Measurements from ENCODE around the gene SLC12A2. TPM values are rescaled to one million over a fixed set of nuclear protein-coding genes. Genes with fewer than 3 reads are reported as not detected.

The SLC12A2 gene
- total and polyA plus RNA-seq, 9 of the 15 experiments (the other 6 are each of a cell fraction or from before 2014, with no cell fraction given): 5.1 to 20.3 (median 12.6) TPM

DNA sequence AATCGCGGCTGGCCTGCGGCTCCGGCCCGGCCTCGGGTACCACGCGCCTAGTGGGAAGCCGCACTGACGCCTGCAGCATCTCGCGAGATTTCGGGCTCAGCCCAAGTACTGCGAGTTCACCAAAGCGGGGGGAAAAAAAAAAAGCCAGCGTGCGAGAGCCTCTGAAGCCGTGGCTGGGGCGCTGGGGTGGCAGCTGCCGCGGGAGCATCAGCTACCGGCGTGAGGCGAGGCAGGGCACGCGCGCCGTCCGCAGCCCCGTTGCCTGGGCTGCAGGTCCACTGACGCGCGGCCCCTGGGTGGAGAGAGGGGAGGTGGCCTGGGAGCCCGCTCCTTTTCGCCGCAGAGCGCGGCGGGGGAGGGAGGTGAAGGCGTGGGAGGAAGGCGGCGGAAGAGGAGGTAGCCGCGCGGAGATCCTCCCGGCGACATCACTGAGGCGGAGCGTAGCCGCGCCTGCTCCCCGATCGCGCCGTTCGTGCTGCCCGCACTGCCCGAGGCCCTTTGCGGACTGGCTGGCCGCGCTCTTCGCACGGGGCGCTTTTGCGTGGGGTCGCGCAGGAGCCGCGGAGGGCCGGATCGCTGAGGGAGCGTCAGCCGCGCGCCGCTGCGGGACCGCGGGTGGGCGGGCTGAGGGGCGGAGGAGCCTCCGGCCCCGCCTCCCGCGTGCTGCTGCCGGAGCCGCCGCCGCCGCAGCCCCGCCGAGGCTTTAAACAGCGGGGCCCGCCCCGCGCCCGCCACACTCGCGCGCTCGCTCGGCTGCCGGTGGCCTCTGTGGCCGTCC, at the start of gene SLC12A2 (continued):
- TF ChIP-seq MAFK (IDR thresholded peaks at IDR 0.05; ENCODE audit: low read length): no peak
- TF ChIP-seq MEF2D (tag; conservative IDR thresholded peaks at IDR 0.05; ENCODE audit: low read depth): no peak
- peak; percentile 98 for TF ChIP-seq L3MBTL2 (IDR thresholded peaks at IDR 0.05)
- no peak for TF ChIP-seq POU5F1 (IDR thresholded peaks at IDR 0.05; ENCODE audit: borderline replicate concordance, low read depth, low read length, partially characterized antibody)
- TF ChIP-seq, protein P1, sequence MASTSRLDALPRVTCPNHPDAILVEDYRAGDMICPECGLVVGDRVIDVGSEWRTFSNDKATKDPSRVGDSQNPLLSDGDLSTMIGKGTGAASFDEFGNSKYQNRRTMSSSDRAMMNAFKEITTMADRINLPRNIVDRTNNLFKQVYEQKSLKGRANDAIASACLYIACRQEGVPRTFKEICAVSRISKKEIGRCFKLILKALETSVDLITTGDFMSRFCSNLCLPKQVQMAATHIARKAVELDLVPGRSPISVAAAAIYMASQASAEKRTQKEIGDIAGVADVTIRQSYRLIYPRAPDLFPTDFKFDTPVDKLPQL (IDR thresholded peaks at IDR 0.05; ENCODE audit: extremely low read depth, insufficient read length): peak; percentile 10
- peak; percentile 96 for TF ChIP-seq ZNF384 (IDR thresholded peaks at IDR 0.05; ENCODE audit: low read depth, low read length)
- peak; percentile 89 for TF ChIP-seq FOXP1 (CRISPR knock-in tag; IDR thresholded peaks at IDR 0.05)
- TF ChIP-seq, protein P2, sequence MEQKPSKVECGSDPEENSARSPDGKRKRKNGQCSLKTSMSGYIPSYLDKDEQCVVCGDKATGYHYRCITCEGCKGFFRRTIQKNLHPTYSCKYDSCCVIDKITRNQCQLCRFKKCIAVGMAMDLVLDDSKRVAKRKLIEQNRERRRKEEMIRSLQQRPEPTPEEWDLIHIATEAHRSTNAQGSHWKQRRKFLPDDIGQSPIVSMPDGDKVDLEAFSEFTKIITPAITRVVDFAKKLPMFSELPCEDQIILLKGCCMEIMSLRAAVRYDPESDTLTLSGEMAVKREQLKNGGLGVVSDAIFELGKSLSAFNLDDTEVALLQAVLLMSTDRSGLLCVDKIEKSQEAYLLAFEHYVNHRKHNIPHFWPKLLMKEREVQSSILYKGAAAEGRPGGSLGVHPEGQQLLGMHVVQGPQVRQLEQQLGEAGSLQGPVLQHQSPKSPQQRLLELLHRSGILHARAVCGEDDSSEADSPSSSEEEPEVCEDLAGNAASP (IDR thresholded peaks at IDR 0.05): no peak
- no peak for TF ChIP-seq NFATC3 (IDR thresholded peaks at IDR 0.05)
- no peak for TF ChIP-seq SMARCC2 (IDR thresholded peaks at IDR 0.05; ENCODE audit: low read depth)
- no peak for TF ChIP-seq PHF21A (IDR thresholded peaks at IDR 0.05; ENCODE audit: borderline replicate concordance, low read depth)
- TF ChIP-seq TAF15 (IDR thresholded peaks at IDR 0.05; ENCODE audit: low read depth, low read length): no peak
- no peak for TF ChIP-seq MCM3 (IDR thresholded peaks at IDR 0.05)
- no peak for TF ChIP-seq RFX7 (CRISPR knock-in tag; IDR thresholded peaks at IDR 0.05)
- no peak for TF ChIP-seq ZBED1 (IDR thresholded peaks at IDR 0.05)
- no peak for TF ChIP-seq ZC3H4 (CRISPR knock-in tag; IDR thresholded peaks at IDR 0.05; ENCODE audit: borderline replicate concordance)
- TF ChIP-seq TFE3 (CRISPR knock-in tag; IDR thresholded peaks at IDR 0.05): no peak
- TF ChIP-seq BHLHE40 (IDR thresholded peaks at IDR 0.05; ENCODE audit: low read length): peak; percentile 36; the same call in 1 of the 2 replicates
- no peak for TF ChIP-seq BCL6 (CRISPR knock-in tag; IDR thresholded peaks at IDR 0.05)
- TF ChIP-seq FOXJ3 (CRISPR knock-in tag; IDR thresholded peaks at IDR 0.05): no peak
- no peak for TF ChIP-seq SP2 (IDR thresholded peaks at IDR 0.05; ENCODE audit: extremely low read depth, low read depth, low read length, poor library complexity, severe bottlenecking)
- no peak for TF ChIP-seq ATF1 (CRISPR knock-in tag; IDR thresholded peaks at IDR 0.05)
- TF ChIP-seq ATF1 (tag; IDR thresholded peaks at IDR 0.05): peak; percentile 83
- TF ChIP-seq ZNF408 (CRISPR knock-in tag; IDR thresholded peaks at IDR 0.05; ENCODE audit: low read depth): no peak
- no peak for TF ChIP-seq SNRNP70 (optimal IDR thresholded peaks at IDR 0.05; ENCODE audit: low read depth, low read length)
- peak; percentile 92 for TF ChIP-seq VEZF1 (CRISPR knock-in tag; IDR thresholded peaks at IDR 0.05)
